Sciatic nerve (tissue), 2 donors: ENCODE data around the gene PHAF1. TPM values are rescaled to one million over a fixed set of nuclear protein-coding genes. Genes with fewer than 3 reads are reported as not detected.

Source experiments
- ATAC-seq: fragments of 200-7000 bp; cut with Tn5 transposase; one replicate; pipeline ENCODE4 v1.9.1; 2020; ENCODE audit warnings: mild to moderate bottlenecking, moderate library complexity
- DNase-seq: peaks from one replicate; pipeline ENCODE4 v3.0.0-alpha.2; 2020; ENCODE audit warnings: low spot score
- intact Hi-C: fragments of 100-400 bp; cut with DNase I; formaldehyde crosslinking; loops from one replicate; pipeline ENCODE4 v1.14.2; 2022
- total RNA-seq: library from RNA; stranded (reverse); fragmentation: NEBNext Ultra II Directional; extraction: Animal tissue kit (Norgen Biotek cat#: 25700); gene quantifications from one replicate; pipeline ENCODE4 v1.2.1, GENCODE V29; 2021
- donor health status: DM: no; HTN: no; CAD: no.
- donor health status: DM: no; HTN: no; CAD: no.

The PHAF1 gene
- total RNA-seq, 1 donor from 2014 or later: 13.2 TPM

- ATAC-seq (no peak), DNase-seq (no peak)
- intact Hi-C loops: no loop called here
Measured at GRCh38 chr16:67187175-67187890, 77.6 kb downstream of the PHAF1 start.

GRCh38 chr16:67188323-67188722, 78.6 kb downstream of the PHAF1 start:
- ATAC-seq: no peak
- intact Hi-C loops: no loop called here

GRCh38 chr16:67188798-67189197, 79.1 kb downstream of the PHAF1 start:
- ATAC-seq (no peak), DNase-seq (no peak)
- intact Hi-C loops: no loop called here

More at GRCh38 chr16:67188323-67188722, 78.6 kb downstream of the PHAF1 start:
- DNase-seq: no peak

GRCh38 chr16:67190041-67190440, 80.3 kb downstream of the PHAF1 start, which contains the start of gene EXOC3L1:
TSS of gene EXOC3L1 (minus strand) at chr16:67190136. CDS start at chr16:67189676, 460 bp downstream.
- intact Hi-C loops: no loop called here
- DNase-seq (no peak), ATAC-seq (no peak)

GRCh38 chr16:67190448-67191399, 81.0 kb downstream of the PHAF1 start:
- DNase-seq (no peak), ATAC-seq (no peak)
- intact Hi-C loops: no loop called here

GRCh38 chr16:67191411-67191994, 81.8 kb downstream of the PHAF1 start:
- intact Hi-C loops: no loop called here
- ATAC-seq (peak; percentile 2), DNase-seq (no peak)

GRCh38 chr16:67191995-67192681, 82.4 kb downstream of the PHAF1 start, which contains the start of gene E2F4:
TSS of gene E2F4 (plus strand) at chr16:67192155. CDS start at chr16:67192228, 73 bp downstream.
- intact Hi-C loops: no loop called here

GRCh38 chr16:67192781-67193361, 83.1 kb downstream of the PHAF1 start:
- intact Hi-C loops: no loop called here

More at GRCh38 chr16:67191995-67192681, 82.4 kb downstream of the PHAF1 start, which contains the start of gene E2F4:
- DNase-seq (peak; percentile 93), ATAC-seq (peak; percentile 95)

GRCh38 chr16:67193536-67193935, 83.8 kb downstream of the PHAF1 start:
- intact Hi-C loops: no loop called here
- DNase-seq: no peak
- no peak for ATAC-seq

More at GRCh38 chr16:67192781-67193361, 83.1 kb downstream of the PHAF1 start:
- ATAC-seq: no peak
- no peak for DNase-seq

- ATAC-seq: no peak
- no peak for DNase-seq
- intact Hi-C loops: no loop called here
Measured at GRCh38 chr16:67194260-67194659, 84.5 kb downstream of the PHAF1 start.

GRCh38 chr16:67195676-67196075, 85.9 kb downstream of the PHAF1 start:
- intact Hi-C loops: no loop called here
- DNase-seq (no peak), ATAC-seq (no peak)

- DNase-seq (no peak), ATAC-seq (no peak)
- intact Hi-C loops: no loop called here
Measured at GRCh38 chr16:67196881-67197280, 87.1 kb downstream of the PHAF1 start.

- ATAC-seq (no peak), DNase-seq (no peak)
- intact Hi-C loops: no loop called here
Measured at GRCh38 chr16:67197704-67198103, 88.0 kb downstream of the PHAF1 start.

Other genes starting within 250 kb of the PHAF1 start
- gene PDP2, start 229.4 kb upstream of the PHAF1 start, total RNA-seq: 17.6 TPM
- gene CDH16, start 191.1 kb upstream of the PHAF1 start, total RNA-seq: not detected
- gene RRAD, start 184.4 kb upstream of the PHAF1 start, total RNA-seq: 6.2 TPM
- gene CIAO2B, start 175.5 kb upstream of the PHAF1 start, total RNA-seq: 69.7 TPM
- 27.8 TPM for gene CES2, start 174.4 kb upstream of the PHAF1 start, total RNA-seq
- gene CES3, start 148.7 kb upstream of the PHAF1 start, total RNA-seq: 0.71 TPM
- 13.2 TPM for gene CES4A, start 121.4 kb upstream of the PHAF1 start, total RNA-seq
- 60.3 TPM for gene CBFB, start 80.8 kb upstream of the PHAF1 start, total RNA-seq
- 13.9 TPM for gene B3GNT9, start 41.1 kb downstream of the PHAF1 start, total RNA-seq
- 11.3 TPM for gene TRADD, start 50.0 kb downstream of the PHAF1 start, total RNA-seq
- gene FBXL8, start 50.0 kb downstream of the PHAF1 start, total RNA-seq: 10.1 TPM
- 123 TPM for gene HSF4, start 54.8 kb downstream of the PHAF1 start, total RNA-seq
- gene NOL3, start 60.6 kb downstream of the PHAF1 start, total RNA-seq: 37.9 TPM
- 25.7 TPM for gene MATCAP1, start 74.0 kb downstream of the PHAF1 start, total RNA-seq
- gene EXOC3L1, start 80.2 kb downstream of the PHAF1 start, total RNA-seq: 1.3 TPM
- 45.0 TPM for gene E2F4, start 82.2 kb downstream of the PHAF1 start, total RNA-seq
- 2.0 TPM for gene ELMO3, start 89.2 kb downstream of the PHAF1 start, total RNA-seq
- 24.6 TPM for gene TMEM208, start 117.2 kb downstream of the PHAF1 start, total RNA-seq
- gene FHOD1, start 137.5 kb downstream of the PHAF1 start, total RNA-seq: 35.3 TPM
- 1.2 TPM for gene SLC9A5, start 139.0 kb downstream of the PHAF1 start, total RNA-seq
- gene PLEKHG4, start 169.6 kb downstream of the PHAF1 start, total RNA-seq: 15.0 TPM
- 0.53 TPM for gene KCTD19, start 216.8 kb downstream of the PHAF1 start, total RNA-seq
- gene LRRC36, start 216.9 kb downstream of the PHAF1 start, total RNA-seq: 1.5 TPM